Measurements from ENCODE around the gene PFAS. TPM values are rescaled to one million over a fixed set of nuclear protein-coding genes. Genes with fewer than 3 reads are reported as not detected.

PFAS gene
- total and polyA plus RNA-seq, 10 of the 15 experiments (the other 5 are each of a cell fraction or from before 2014, with no cell fraction given) = 13.9 to 122 (median 47.2) TPM

DNA sequence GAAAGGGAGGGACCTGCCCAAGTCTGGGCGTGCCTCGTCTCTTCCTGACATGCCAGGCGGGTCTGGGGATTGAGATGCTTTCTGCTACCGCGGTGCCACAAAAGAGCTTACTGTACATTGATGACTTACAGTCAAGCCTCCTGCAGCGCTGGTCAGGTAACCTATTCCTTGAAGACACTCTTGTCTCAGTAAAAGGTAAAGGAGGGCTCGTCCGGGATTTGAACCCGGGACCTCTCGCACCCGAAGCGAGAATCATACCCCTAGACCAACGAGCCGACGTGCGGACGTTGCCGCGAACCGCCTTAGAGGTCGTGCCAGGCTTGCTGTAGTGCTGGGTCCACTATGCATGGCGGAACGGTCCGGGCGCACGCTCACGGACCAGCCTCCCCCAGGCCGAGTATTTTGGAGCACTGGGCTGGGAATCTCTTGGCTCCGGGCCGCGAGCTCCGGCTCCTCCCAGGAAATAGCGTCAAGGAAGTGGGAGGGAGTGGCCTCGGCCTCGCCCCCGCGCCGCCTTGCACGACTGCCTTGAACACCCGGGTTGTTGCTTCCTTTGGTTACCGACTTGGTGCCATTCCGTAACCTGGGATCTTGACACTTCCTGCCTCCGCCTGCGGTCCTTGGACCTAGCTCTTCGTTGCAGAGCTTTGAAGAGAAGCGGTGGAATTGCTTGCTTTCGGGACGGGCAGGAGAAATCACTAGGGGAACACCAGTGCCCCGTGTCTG lies 26.3 kb upstream of the PFAS start (continued):
- TF ChIP-seq, protein P1, sequence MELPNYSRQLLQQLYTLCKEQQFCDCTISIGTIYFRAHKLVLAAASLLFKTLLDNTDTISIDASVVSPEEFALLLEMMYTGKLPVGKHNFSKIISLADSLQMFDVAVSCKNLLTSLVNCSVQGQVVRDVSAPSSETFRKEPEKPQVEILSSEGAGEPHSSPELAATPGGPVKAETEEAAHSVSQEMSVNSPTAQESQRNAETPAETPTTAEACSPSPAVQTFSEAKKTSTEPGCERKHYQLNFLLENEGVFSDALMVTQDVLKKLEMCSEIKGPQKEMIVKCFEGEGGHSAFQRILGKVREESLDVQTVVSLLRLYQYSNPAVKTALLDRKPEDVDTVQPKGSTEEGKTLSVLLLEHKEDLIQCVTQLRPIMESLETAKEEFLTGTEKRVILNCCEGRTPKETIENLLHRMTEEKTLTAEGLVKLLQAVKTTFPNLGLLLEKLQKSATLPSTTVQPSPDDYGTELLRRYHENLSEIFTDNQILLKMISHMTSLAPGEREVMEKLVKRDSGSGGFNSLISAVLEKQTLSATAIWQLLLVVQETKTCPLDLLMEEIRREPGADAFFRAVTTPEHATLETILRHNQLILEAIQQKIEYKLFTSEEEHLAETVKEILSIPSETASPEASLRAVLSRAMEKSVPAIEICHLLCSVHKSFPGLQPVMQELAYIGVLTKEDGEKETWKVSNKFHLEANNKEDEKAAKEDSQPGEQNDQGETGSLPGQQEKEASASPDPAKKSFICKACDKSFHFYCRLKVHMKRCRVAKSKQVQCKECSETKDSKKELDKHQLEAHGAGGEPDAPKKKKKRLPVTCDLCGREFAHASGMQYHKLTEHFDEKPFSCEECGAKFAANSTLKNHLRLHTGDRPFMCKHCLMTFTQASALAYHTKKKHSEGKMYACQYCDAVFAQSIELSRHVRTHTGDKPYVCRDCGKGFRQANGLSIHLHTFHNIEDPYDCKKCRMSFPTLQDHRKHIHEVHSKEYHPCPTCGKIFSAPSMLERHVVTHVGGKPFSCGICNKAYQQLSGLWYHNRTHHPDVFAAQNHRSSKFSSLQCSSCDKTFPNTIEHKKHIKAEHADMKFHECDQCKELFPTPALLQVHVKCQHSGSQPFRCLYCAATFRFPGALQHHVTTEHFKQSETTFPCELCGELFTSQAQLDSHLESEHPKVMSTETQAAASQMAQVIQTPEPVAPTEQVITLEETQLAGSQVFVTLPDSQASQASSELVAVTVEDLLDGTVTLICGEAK (IDR thresholded peaks at IDR 0.05; ENCODE audit: borderline replicate concordance) = peak; percentile 87
- TF ChIP-seq, protein P2, sequence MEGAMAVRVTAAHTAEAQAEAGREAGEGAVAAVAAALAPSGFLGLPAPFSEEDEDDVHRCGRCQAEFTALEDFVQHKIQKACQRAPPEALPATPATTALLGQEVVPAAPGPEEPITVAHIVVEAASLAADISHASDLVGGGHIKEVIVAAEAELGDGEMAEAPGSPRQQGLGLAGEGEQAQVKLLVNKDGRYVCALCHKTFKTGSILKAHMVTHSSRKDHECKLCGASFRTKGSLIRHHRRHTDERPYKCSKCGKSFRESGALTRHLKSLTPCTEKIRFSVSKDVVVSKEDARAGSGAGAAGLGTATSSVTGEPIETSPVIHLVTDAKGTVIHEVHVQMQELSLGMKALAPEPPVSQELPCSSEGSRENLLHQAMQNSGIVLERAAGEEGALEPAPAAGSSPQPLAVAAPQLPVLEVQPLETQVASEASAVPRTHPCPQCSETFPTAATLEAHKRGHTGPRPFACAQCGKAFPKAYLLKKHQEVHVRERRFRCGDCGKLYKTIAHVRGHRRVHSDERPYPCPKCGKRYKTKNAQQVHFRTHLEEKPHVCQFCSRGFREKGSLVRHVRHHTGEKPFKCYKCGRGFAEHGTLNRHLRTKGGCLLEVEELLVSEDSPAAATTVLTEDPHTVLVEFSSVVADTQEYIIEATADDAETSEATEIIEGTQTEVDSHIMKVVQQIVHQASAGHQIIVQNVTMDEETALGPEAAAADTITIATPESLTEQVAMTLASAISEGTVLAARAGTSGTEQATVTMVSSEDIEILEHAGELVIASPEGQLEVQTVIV (IDR thresholded peaks at IDR 0.05; ENCODE audit: borderline replicate concordance, partially characterized antibody) = no peak
- peak; percentile 67 for TF ChIP-seq TAF1 (IDR thresholded peaks at IDR 0.05; ENCODE audit: borderline replicate concordance, low read depth, low read length)
- TF ChIP-seq ZNF24 (IDR thresholded peaks at IDR 0.05) = peak; percentile 99
- peak; percentile 5 for TF ChIP-seq MEF2B (IDR thresholded peaks at IDR 0.05; ENCODE audit: partially characterized antibody, poor library complexity, severe bottlenecking)
- no peak for TF ChIP-seq SMAD1 (IDR thresholded peaks at IDR 0.05; ENCODE audit: low read depth, partially characterized antibody)
- no peak for TF ChIP-seq RBBP5 (conservative IDR thresholded peaks at IDR 0.05)
- no peak for TF ChIP-seq ESRRA (IDR thresholded peaks at IDR 0.05; ENCODE audit: low read length)
- peak; percentile 86 for TF ChIP-seq ZNF217 (IDR thresholded peaks at IDR 0.05)
- TF ChIP-seq HDGF (IDR thresholded peaks at IDR 0.05) = no peak
- no peak for TF ChIP-seq YBX1 (IDR thresholded peaks at IDR 0.05)
- no peak for TF ChIP-seq KAT2A (conservative IDR thresholded peaks at IDR 0.05; ENCODE audit: control insufficient read depth, low read depth, low read length)
- TF ChIP-seq YY1 (IDR thresholded peaks at IDR 0.05; ENCODE audit: low read depth, low read length) = peak; percentile 80
- TF ChIP-seq MEF2A (IDR thresholded peaks at IDR 0.05; ENCODE audit: insufficient read depth, low read depth, low read length) = no peak
- TF ChIP-seq, protein P3, sequence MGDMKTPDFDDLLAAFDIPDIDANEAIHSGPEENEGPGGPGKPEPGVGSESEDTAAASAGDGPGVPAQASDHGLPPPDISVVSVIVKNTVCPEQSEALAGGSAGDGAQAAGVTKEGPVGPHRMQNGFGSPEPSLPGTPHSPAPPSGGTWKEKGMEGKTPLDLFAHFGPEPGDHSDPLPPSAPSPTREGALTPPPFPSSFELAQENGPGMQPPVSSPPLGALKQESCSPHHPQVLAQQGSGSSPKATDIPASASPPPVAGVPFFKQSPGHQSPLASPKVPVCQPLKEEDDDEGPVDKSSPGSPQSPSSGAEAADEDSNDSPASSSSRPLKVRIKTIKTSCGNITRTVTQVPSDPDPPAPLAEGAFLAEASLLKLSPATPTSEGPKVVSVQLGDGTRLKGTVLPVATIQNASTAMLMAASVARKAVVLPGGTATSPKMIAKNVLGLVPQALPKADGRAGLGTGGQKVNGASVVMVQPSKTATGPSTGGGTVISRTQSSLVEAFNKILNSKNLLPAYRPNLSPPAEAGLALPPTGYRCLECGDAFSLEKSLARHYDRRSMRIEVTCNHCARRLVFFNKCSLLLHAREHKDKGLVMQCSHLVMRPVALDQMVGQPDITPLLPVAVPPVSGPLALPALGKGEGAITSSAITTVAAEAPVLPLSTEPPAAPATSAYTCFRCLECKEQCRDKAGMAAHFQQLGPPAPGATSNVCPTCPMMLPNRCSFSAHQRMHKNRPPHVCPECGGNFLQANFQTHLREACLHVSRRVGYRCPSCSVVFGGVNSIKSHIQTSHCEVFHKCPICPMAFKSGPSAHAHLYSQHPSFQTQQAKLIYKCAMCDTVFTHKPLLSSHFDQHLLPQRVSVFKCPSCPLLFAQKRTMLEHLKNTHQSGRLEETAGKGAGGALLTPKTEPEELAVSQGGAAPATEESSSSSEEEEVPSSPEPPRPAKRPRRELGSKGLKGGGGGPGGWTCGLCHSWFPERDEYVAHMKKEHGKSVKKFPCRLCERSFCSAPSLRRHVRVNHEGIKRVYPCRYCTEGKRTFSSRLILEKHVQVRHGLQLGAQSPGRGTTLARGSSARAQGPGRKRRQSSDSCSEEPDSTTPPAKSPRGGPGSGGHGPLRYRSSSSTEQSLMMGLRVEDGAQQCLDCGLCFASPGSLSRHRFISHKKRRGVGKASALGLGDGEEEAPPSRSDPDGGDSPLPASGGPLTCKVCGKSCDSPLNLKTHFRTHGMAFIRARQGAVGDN (IDR thresholded peaks at IDR 0.05) = peak; percentile 63
- TF ChIP-seq KLF5 (IDR thresholded peaks at IDR 0.05; ENCODE audit: partially characterized antibody) = peak; percentile 37
- TF ChIP-seq, protein P4, sequence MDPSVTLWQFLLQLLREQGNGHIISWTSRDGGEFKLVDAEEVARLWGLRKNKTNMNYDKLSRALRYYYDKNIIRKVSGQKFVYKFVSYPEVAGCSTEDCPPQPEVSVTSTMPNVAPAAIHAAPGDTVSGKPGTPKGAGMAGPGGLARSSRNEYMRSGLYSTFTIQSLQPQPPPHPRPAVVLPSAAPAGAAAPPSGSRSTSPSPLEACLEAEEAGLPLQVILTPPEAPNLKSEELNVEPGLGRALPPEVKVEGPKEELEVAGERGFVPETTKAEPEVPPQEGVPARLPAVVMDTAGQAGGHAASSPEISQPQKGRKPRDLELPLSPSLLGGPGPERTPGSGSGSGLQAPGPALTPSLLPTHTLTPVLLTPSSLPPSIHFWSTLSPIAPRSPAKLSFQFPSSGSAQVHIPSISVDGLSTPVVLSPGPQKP (IDR thresholded peaks at IDR 0.05; ENCODE audit: low read depth, low read length) = 0 out of 2 replicates have a peak, but pooled peaks have one; percentile 17

Measured in GM12878 (cell line).